Mesendoderm (in vitro differentiated cells): Measurements from ENCODE around the gene RNF222.

Source experiments
- DNase-seq: peaks from one replicate; pipeline ENCODE4 v3.0.0; 2013
- H2AK5ac ChIP-seq: 2 replicates; pipeline ENCODE4 v1.6.1; 2013; ENCODE audit warnings: low read length, inconsistent platforms
- H2BK120ac ChIP-seq: 2 replicates; pipeline ENCODE4 v1.6.1; 2013; ENCODE audit warnings: low read depth, mild to moderate bottlenecking, low read length, moderate library complexity, mixed read lengths
- H2BK15ac ChIP-seq: replicated peaks from 2 replicates; pipeline ENCODE4 v1.6.1; 2013; ENCODE audit warnings: low read depth, mild to moderate bottlenecking, moderate library complexity
- H2BK5ac ChIP-seq: 2 replicates; pipeline ENCODE4 v1.6.1; 2013; ENCODE audit warnings: low read length, inconsistent platforms
- H3K18ac ChIP-seq: 2 replicates; pipeline ENCODE4 v1.6.1; 2013; ENCODE audit warnings: mild to moderate bottlenecking, low read length, mixed read lengths
- H3K23ac ChIP-seq: one replicate; pipeline ENCODE4 v1.6.1; 2013; ENCODE audit warnings: low read length
- H3K27ac ChIP-seq: 2 replicates; pipeline ENCODE4 v1.5.1; 2013; ENCODE audit warnings: low read depth, mild to moderate bottlenecking, inconsistent platforms, low read length, moderate library complexity
- H3K27me3 ChIP-seq: 2 replicates; pipeline ENCODE4 v1.6.1; 2013; ENCODE audit warnings: low read length, control low read depth, mild to moderate bottlenecking, inconsistent platforms; ENCODE audit not compliant: insufficient read depth, poor library complexity
- H3K36me3 ChIP-seq: 2 replicates; pipeline ENCODE4 v1.6.1; 2013; ENCODE audit warnings: low read length, inconsistent platforms; ENCODE audit not compliant: control insufficient read depth, insufficient read depth
- H3K4ac ChIP-seq: one replicate; pipeline ENCODE4 v1.6.1; 2013; ENCODE audit warnings: low read depth, mild to moderate bottlenecking, low read length, moderate library complexity
- H3K4me1 ChIP-seq: 2 replicates; pipeline ENCODE4 v1.6.1; 2013; ENCODE audit warnings: low read depth, low read length, inconsistent platforms; ENCODE audit not compliant: control insufficient read depth
- H3K4me2 ChIP-seq: 2 replicates; pipeline ENCODE4 v1.6.1; 2013; ENCODE audit warnings: low read length
- H3K4me3 ChIP-seq: 2 replicates; pipeline ENCODE4 v1.5.1; 2013; ENCODE audit warnings: mild to moderate bottlenecking, low read length
- H3K56ac ChIP-seq: one replicate; pipeline ENCODE4 v1.6.1; 2013; ENCODE audit warnings: low read length
- H3K79me1 ChIP-seq: 2 replicates; pipeline ENCODE4 v1.6.1; 2013; ENCODE audit warnings: low read length, inconsistent platforms
- H3K79me2 ChIP-seq: 2 replicates; pipeline ENCODE4 v1.6.1; 2013; ENCODE audit warnings: mild to moderate bottlenecking, low read length; ENCODE audit not compliant: control insufficient read depth, insufficient read depth
- H3K9ac ChIP-seq: 2 replicates; pipeline ENCODE4 v1.6.1; 2013; ENCODE audit warnings: low read length, inconsistent platforms
- H4K5ac ChIP-seq: one replicate; pipeline ENCODE4 v1.6.1; 2013; ENCODE audit warnings: low read length
- H4K8ac ChIP-seq: one replicate; pipeline ENCODE4 v1.6.1; 2013; ENCODE audit warnings: low read depth, mild to moderate bottlenecking, control low read depth, low read length, moderate library complexity
- WGBS: extraction: QIAGEN DNeasy Blood & Tissue Kit; methylation state at CpG from one replicate; pipeline ENCODE4 v1.1.7; 2013; ENCODE audit warnings: low lambda C conversion rate, missing lambda C conversion rate; ENCODE audit not compliant: insufficient coverage; ENCODE audit errors: extremely low coverage; 5-methylcytosine and 5-hydroxymethylcytosine counted together

The RNF222 gene

GRCh38 chr17:8341456-8341855, 56.2 kb downstream of the RNF222 start:
- Histone ChIP-seq H3K4ac (no peak overlapping the region), H3K79me2 (no peaks in the 10 kb centered on the region)

More at GRCh38 chr17:8341456-8341855, 56.2 kb downstream of the RNF222 start:
- Histone ChIP-seq H3K56ac (peak overlapping the region; percentile 72), H3K4me1 (peaks cover 8% of the 10 kb centered on the region), H3K9ac (no peak overlapping the region), H4K5ac (no peak overlapping the region), H3K79me1 (no peaks in the 10 kb centered on the region), H2AK5ac (no peak overlapping the region), H3K27ac (no peak overlapping the region), H3K4me3 (no peak overlapping the region), H2BK15ac (no peak overlapping the region), H2BK5ac (no peak overlapping the region), H2BK120ac (no peak overlapping the region), H3K27me3 (no peaks in the 10 kb centered on the region), H3K23ac (no peak overlapping the region), H3K4me2 (no peak overlapping the region), H3K36me3 (no peaks in the 10 kb centered on the region), H3K18ac (peak overlapping the region; percentile 51), H4K8ac (no peak overlapping the region)
- DNase-seq, result peak; percentile 80
- no CpG with 5 or more reads among the region's 4 CpGs for WGBS
